T follicular helper cell (primary cell): ENCODE data around the gene CDH4.
"Not testable (repeated sequence)": the region's sequence is repeated elsewhere in the genome, so short reads cannot be mapped to it uniquely, and the experiment has no call there.

Experiments used
- DNase-seq: peaks from one replicate; pipeline ENCODE4 v3.0.0-alpha.2; 2020; ENCODE audit warnings: low read depth

CDH4 gene

GRCh38 chr20:61850457-61850856 lies 598.4 kb downstream of the CDH4 start:
- DNase-seq: no peak

GRCh38 chr20:61850926-61851900 lies 599.2 kb downstream of the CDH4 start:
- DNase-seq: no peak

GRCh38 chr20:61852268-61853072 lies 600.4 kb downstream of the CDH4 start:
- DNase-seq: no peak

- DNase-seq: no peak
Observed at GRCh38 chr20:61853073-61854005, 601.3 kb downstream of the CDH4 start.

- not testable (repeated sequence) for DNase-seq
Observed at GRCh38 chr20:61854538-61854937, 602.5 kb downstream of the CDH4 start.

- DNase-seq: no peak
Observed at GRCh38 chr20:61855286-61855685, 603.2 kb downstream of the CDH4 start.

- no peak for DNase-seq
Observed at GRCh38 chr20:61856626-61857413, 604.8 kb downstream of the CDH4 start.

GRCh38 chr20:61857414-61857775 lies 605.3 kb downstream of the CDH4 start:
- no peak for DNase-seq

GRCh38 chr20:61857884-61858283 lies 605.8 kb downstream of the CDH4 start:
- DNase-seq: no peak

- no peak for DNase-seq
Observed at GRCh38 chr20:61859767-61860166, 607.7 kb downstream of the CDH4 start.

- DNase-seq: no peak
Observed at GRCh38 chr20:61860260-61860987, 608.4 kb downstream of the CDH4 start.

- no peak for DNase-seq
Observed at GRCh38 chr20:61861054-61861841, 609.2 kb downstream of the CDH4 start.

- no peak for DNase-seq
Observed at GRCh38 chr20:61861858-61862257, 609.8 kb downstream of the CDH4 start.

- DNase-seq: no peak
Observed at GRCh38 chr20:61862881-61863280, 610.8 kb downstream of the CDH4 start.

GRCh38 chr20:61864481-61864880 lies 612.4 kb downstream of the CDH4 start:
- no peak for DNase-seq

- no peak for DNase-seq
Observed at GRCh38 chr20:61865353-61865752, 613.3 kb downstream of the CDH4 start.

- DNase-seq: no peak
Observed at GRCh38 chr20:61866165-61866564, 614.1 kb downstream of the CDH4 start.

- DNase-seq: no peak
Observed at GRCh38 chr20:61868006-61868405, 615.9 kb downstream of the CDH4 start.

GRCh38 chr20:61868466-61869090 lies 616.5 kb downstream of the CDH4 start:
- DNase-seq: no peak
